HCT116 (cell line): ENCODE results near the gene EGFLAM.

Source experiments
- CEBPB ChIP-seq: IDR thresholded peaks from 2 replicates; pipeline ENCODE4 v1.6.1; 2012; ENCODE audit warnings: low read depth
- TF ChIP-seq, protein P1 (sequence below), 3 experiments: fragments of 200-600 bp in 1 of 3; sonication (generic) in 1 of 3; IDR thresholded peaks in 2 of 3; conservative IDR thresholded peaks in 1 of 3; 2 replicates each; pipeline ENCODE4 v1.5.1; 2012 to 2017; ENCODE audit warnings: low read depth in 2 of 3, low read length in 2 of 3, antibody characterized with exemption in 1 of 3, borderline replicate concordance in 1 of 3, control low read depth in 1 of 3, mild to moderate bottlenecking in 1 of 3, mixed read lengths in 1 of 3, mixed run types in 1 of 3, moderate library complexity in 1 of 3; ENCODE audit not compliant: insufficient read depth in 1 of 3
- TF ChIP-seq, protein P2 (sequence below): IDR thresholded peaks from 2 replicates; pipeline ENCODE4 v1.6.1; 2011; ENCODE audit warnings: mild to moderate bottlenecking, low read length, moderate library complexity; ENCODE audit not compliant: insufficient replicate concordance; ENCODE audit errors: extremely low read depth

DNA sequence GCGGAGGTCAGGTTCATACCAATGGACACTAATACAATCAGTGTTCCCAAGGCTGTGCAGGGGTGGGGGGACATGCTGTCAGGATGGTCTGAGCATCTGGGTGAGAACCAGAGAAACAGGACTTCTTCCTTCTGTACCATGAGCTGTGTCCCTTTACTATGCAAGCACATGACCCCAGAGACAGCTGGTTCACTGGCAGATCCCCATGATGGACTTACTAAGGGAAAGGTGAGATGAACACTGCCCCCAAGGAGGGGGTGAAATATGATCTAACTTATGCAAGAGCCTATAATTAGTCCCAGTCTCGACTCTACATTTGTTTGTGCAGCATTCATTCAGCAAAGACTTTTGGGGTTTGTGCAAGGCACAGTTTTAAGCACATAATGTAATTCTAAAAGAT lies 206.7 kb downstream of the EGFLAM start:
- TF ChIP-seq, protein P1, sequence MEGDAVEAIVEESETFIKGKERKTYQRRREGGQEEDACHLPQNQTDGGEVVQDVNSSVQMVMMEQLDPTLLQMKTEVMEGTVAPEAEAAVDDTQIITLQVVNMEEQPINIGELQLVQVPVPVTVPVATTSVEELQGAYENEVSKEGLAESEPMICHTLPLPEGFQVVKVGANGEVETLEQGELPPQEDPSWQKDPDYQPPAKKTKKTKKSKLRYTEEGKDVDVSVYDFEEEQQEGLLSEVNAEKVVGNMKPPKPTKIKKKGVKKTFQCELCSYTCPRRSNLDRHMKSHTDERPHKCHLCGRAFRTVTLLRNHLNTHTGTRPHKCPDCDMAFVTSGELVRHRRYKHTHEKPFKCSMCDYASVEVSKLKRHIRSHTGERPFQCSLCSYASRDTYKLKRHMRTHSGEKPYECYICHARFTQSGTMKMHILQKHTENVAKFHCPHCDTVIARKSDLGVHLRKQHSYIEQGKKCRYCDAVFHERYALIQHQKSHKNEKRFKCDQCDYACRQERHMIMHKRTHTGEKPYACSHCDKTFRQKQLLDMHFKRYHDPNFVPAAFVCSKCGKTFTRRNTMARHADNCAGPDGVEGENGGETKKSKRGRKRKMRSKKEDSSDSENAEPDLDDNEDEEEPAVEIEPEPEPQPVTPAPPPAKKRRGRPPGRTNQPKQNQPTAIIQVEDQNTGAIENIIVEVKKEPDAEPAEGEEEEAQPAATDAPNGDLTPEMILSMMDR (IDR thresholded peaks at IDR 0.05 in 2 of 3, conservative IDR thresholded peaks at IDR 0.05 in 1 of 3; ENCODE audit: borderline replicate concordance in 1 of 3, insufficient read depth in 1 of 3, low read depth in 2 of 3, low read length in 2 of 3), result no peak
- TF ChIP-seq CEBPB, result no peak
- TF ChIP-seq, protein P2, sequence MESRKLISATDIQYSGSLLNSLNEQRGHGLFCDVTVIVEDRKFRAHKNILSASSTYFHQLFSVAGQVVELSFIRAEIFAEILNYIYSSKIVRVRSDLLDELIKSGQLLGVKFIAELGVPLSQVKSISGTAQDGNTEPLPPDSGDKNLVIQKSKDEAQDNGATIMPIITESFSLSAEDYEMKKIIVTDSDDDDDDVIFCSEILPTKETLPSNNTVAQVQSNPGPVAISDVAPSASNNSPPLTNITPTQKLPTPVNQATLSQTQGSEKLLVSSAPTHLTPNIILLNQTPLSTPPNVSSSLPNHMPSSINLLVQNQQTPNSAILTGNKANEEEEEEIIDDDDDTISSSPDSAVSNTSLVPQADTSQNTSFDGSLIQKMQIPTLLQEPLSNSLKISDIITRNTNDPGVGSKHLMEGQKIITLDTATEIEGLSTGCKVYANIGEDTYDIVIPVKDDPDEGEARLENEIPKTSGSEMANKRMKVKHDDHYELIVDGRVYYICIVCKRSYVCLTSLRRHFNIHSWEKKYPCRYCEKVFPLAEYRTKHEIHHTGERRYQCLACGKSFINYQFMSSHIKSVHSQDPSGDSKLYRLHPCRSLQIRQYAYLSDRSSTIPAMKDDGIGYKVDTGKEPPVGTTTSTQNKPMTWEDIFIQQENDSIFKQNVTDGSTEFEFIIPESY, result no peak
